H9 (cell line): ENCODE measurements around the gene PKN1. TPM values are rescaled to one million over a fixed set of nuclear protein-coding genes. Genes with fewer than 3 reads are reported as not detected.

Experiments used
- DNase-seq: peaks from one replicate; pipeline ENCODE4 v3.0.0-alpha.2; 2017
- H2AFZ ChIP-seq: one replicate; pipeline ENCODE4 v1.6.1; 2013; ENCODE audit warnings: mild to moderate bottlenecking, low read length, control low read depth, moderate library complexity
- H2AK5ac ChIP-seq: 2 replicates; pipeline ENCODE4 v1.6.1; 2013; ENCODE audit warnings: low read length, control low read depth, mixed read lengths; ENCODE audit not compliant: insufficient read length
- H2BK120ac ChIP-seq: one replicate; pipeline ENCODE4 v1.6.1; 2013; ENCODE audit warnings: low read depth, mild to moderate bottlenecking, low read length, control low read depth, inconsistent platforms; ENCODE audit not compliant: poor library complexity, severe bottlenecking
- H2BK12ac ChIP-seq: 2 replicates; pipeline ENCODE4 v1.6.1; 2013; ENCODE audit warnings: low read length, control low read depth, mixed read lengths, low read depth; ENCODE audit not compliant: insufficient read length
- H2BK15ac ChIP-seq: 2 replicates; pipeline ENCODE4 v1.6.1; 2013; ENCODE audit warnings: low read depth, low read length, control low read depth
- H2BK20ac ChIP-seq: one replicate; pipeline ENCODE4 v1.6.1; 2013; ENCODE audit warnings: low read depth, mild to moderate bottlenecking, low read length, control low read depth, inconsistent platforms; ENCODE audit not compliant: poor library complexity, severe bottlenecking
- H2BK5ac ChIP-seq: 2 replicates; pipeline ENCODE4 v1.6.1; 2013; ENCODE audit warnings: low read length, control low read depth, mixed read lengths; ENCODE audit not compliant: insufficient read length
- H3K14ac ChIP-seq: 2 replicates; pipeline ENCODE4 v1.6.1; 2013; ENCODE audit warnings: low read length, control low read depth; ENCODE audit not compliant: insufficient read depth
- H3K18ac ChIP-seq: 2 replicates; pipeline ENCODE4 v1.6.1; 2013; ENCODE audit warnings: low read depth, mild to moderate bottlenecking, mixed read lengths, low read length, control low read depth; ENCODE audit not compliant: insufficient read length
- H3K23ac ChIP-seq: 2 replicates; pipeline ENCODE4 v1.6.1; 2013; ENCODE audit warnings: low read length, control low read depth, mixed read lengths, low read depth; ENCODE audit not compliant: insufficient read length
- H3K23me2 ChIP-seq: 2 replicates; pipeline ENCODE4 v1.6.1; 2013; ENCODE audit warnings: low read depth, mild to moderate bottlenecking, mixed read lengths, low read length, control low read depth; ENCODE audit not compliant: insufficient read length, poor library complexity, severe bottlenecking
- H3K27ac ChIP-seq: 2 replicates; pipeline ENCODE4 v1.5.1; 2013; ENCODE audit warnings: low read length, control low read depth, mixed read lengths, low read depth; ENCODE audit not compliant: insufficient read length
- H3K27me3 ChIP-seq: 2 replicates; pipeline ENCODE4 v1.6.1; 2013; ENCODE audit warnings: low read length, control low read depth, inconsistent platforms; ENCODE audit not compliant: insufficient read depth
- H3K4ac ChIP-seq: 2 replicates; pipeline ENCODE4 v1.6.1; 2013; ENCODE audit warnings: low read depth, mild to moderate bottlenecking, control low read depth, inconsistent platforms, low read length, moderate library complexity
- H3K4me1 ChIP-seq: 2 replicates; pipeline ENCODE4 v1.6.1; 2013; ENCODE audit warnings: low read length, control low read depth, inconsistent platforms; ENCODE audit not compliant: insufficient read depth
- H3K4me2 ChIP-seq: 2 replicates; pipeline ENCODE4 v1.6.1; 2013; ENCODE audit warnings: low read length, control low read depth, mixed read lengths; ENCODE audit not compliant: insufficient read length, insufficient read depth
- H3K56ac ChIP-seq: 2 replicates; pipeline ENCODE4 v1.6.1; 2013; ENCODE audit warnings: low read depth, mild to moderate bottlenecking, mixed read lengths, low read length, control low read depth; ENCODE audit not compliant: insufficient read length
- H3K79me1 ChIP-seq: 2 replicates; pipeline ENCODE4 v1.6.1; 2013; ENCODE audit warnings: low read depth, mild to moderate bottlenecking, moderate library complexity, low read length, control low read depth, inconsistent platforms; ENCODE audit not compliant: insufficient read depth, poor library complexity, severe bottlenecking
- H3K79me2 ChIP-seq: 2 replicates; pipeline ENCODE4 v1.6.1; 2013; ENCODE audit warnings: low read length, control low read depth, inconsistent platforms; ENCODE audit not compliant: insufficient read depth
- H3K9ac ChIP-seq: 2 replicates; pipeline ENCODE4 v1.6.1; 2013; ENCODE audit warnings: low read length, control low read depth, mixed read lengths; ENCODE audit not compliant: insufficient read length; ENCODE audit errors: extremely low read depth
- H3K9me3 ChIP-seq: one replicate; pipeline ENCODE4 v1.6.1; 2013; ENCODE audit warnings: low read depth, low read length, inconsistent platforms; ENCODE audit not compliant: control insufficient read depth
- H3T11ph ChIP-seq: one replicate; pipeline ENCODE4 v1.6.1; 2013; ENCODE audit warnings: mild to moderate bottlenecking, low read length, control low read depth, inconsistent platforms
- H4K20me1 ChIP-seq: one replicate; pipeline ENCODE4 v1.6.1; 2013; ENCODE audit not compliant: control insufficient read depth, insufficient read length, insufficient read depth
- H4K5ac ChIP-seq: 2 replicates; pipeline ENCODE4 v1.6.1; 2013; ENCODE audit warnings: low read depth, mild to moderate bottlenecking, mixed read lengths, low read length, control low read depth; ENCODE audit not compliant: insufficient read length
- H4K8ac ChIP-seq: replicated peaks from 2 replicates; pipeline ENCODE4 v1.6.1; 2013; ENCODE audit warnings: low read length, control low read depth, mixed read lengths, low read depth; ENCODE audit not compliant: insufficient read length
- H4K91ac ChIP-seq: 2 replicates; pipeline ENCODE4 v1.6.1; 2013; ENCODE audit warnings: low read depth, mild to moderate bottlenecking, moderate library complexity, mixed read lengths, low read length, control low read depth; ENCODE audit not compliant: insufficient read length
- H3K27ac Mint-ChIP-seq, 3 experiments: 2 replicates in 2 of 3; 3 replicates in 1 of 3; pipeline ENCODE4 v1.8.0; 2020 to 2021; ENCODE audit warnings: mixed read lengths in 3 of 3, mild to moderate bottlenecking in 1 of 3, moderate library complexity in 1 of 3
- H3K27me3 Mint-ChIP-seq: 2 replicates; pipeline ENCODE4 v1.8.0; 2021; ENCODE audit warnings: low read depth, mild to moderate bottlenecking, moderate library complexity, mixed read lengths
- H3K36me3 Mint-ChIP-seq, 3 experiments: 2 replicates in 2 of 3; 3 replicates in 1 of 3; pipeline ENCODE4 v1.8.0; 2020 to 2021; ENCODE audit warnings: low read depth in 3 of 3, mixed read lengths in 3 of 3; ENCODE audit not compliant: insufficient read depth in 1 of 3
- H3K4me1 Mint-ChIP-seq, 2 experiments: 2 replicates each; pipeline ENCODE4 v1.8.0; 2020; ENCODE audit warnings: mixed read lengths in 2 of 2
- H3K4me3 Mint-ChIP-seq, 2 experiments: 2 replicates in 1 of 2; 3 replicates in 1 of 2; pipeline ENCODE4 v1.8.0; 2020 to 2021; ENCODE audit warnings: mild to moderate bottlenecking in 2 of 2, mixed read lengths in 2 of 2, moderate library complexity in 1 of 2
- H3K9me3 Mint-ChIP-seq, 2 experiments: 2 replicates in 1 of 2; 3 replicates in 1 of 2; pipeline ENCODE4 v1.8.0; 2020; ENCODE audit warnings: mild to moderate bottlenecking in 2 of 2, mixed read lengths in 2 of 2, moderate library complexity in 1 of 2
- CTCF ChIP-seq: fragments of 200-600 bp; sonication (generic); conservative IDR thresholded peaks from 3 replicates; pipeline ENCODE4 v1.8.0; 2021; ENCODE audit warnings: antibody characterized with exemption, mild to moderate bottlenecking
- WGBS: extraction: QIAGEN DNeasy Blood & Tissue Kit; methylation state at CpG from one replicate; pipeline ENCODE4 v1.1.7; 2013; ENCODE audit warnings: missing lambda C conversion rate, low lambda C conversion rate, mixed read lengths; ENCODE audit not compliant: insufficient read length; ENCODE audit errors: extremely low coverage; 5-methylcytosine and 5-hydroxymethylcytosine counted together
- total RNA-seq: library from RNA; stranded (reverse); gene quantifications from 2 replicates; pipeline ENCODE4 v1.2.1, GENCODE V29; 2021

The PKN1 gene
- total RNA-seq, 1 experiment from 2014 or later, result 159 TPM

GRCh38 chr19:14428882-14429416 lies 4.2 kb upstream of the PKN1 start:
- H3K36me3 Mint-ChIP-seq, result no peaks in the 10 kb centered on the region
- no peaks in the 10 kb centered on the region; a peak in 1 of 5 replicates for H3K9me3 Mint-ChIP-seq
- no peak for DNase-seq
- no peak overlapping the region for H3K4me3 Mint-ChIP-seq
- peaks cover 20% of the 10 kb centered on the region for H3K27me3 Mint-ChIP-seq
- H2BK120ac ChIP-seq, result no peak overlapping the region
- H4K8ac ChIP-seq, result no peak overlapping the region
- peaks cover 6% of the 10 kb centered on the region for H3K23me2 ChIP-seq
- H3K14ac ChIP-seq, result no peak overlapping the region
- WGBS, result no CpG with 5 or more reads among the region's 4 CpGs
- no peak overlapping the region for H3K9ac ChIP-seq
- no peaks in the 10 kb centered on the region for H3K9me3 ChIP-seq
- H2BK5ac ChIP-seq, result no peak overlapping the region
- no peak overlapping the region for H3K4me2 ChIP-seq
- H3K79me2 ChIP-seq, result 0 out of 2 replicates have a peak, but pooled peaks cover under 1% of the 10 kb centered on the region
- H3K23ac ChIP-seq, result no peak overlapping the region
- no peak overlapping the region for H4K5ac ChIP-seq
- H3K56ac ChIP-seq, result no peak overlapping the region
- H3T11ph ChIP-seq, result no peak overlapping the region
- no peaks in the 10 kb centered on the region for H3K27me3 ChIP-seq
- H3K79me1 ChIP-seq, result no peaks in the 10 kb centered on the region
- H3K18ac ChIP-seq, result no peak overlapping the region
- no peak overlapping the region for H3K27ac Mint-ChIP-seq
- H2BK20ac ChIP-seq, result no peak overlapping the region
- H2AK5ac ChIP-seq, result no peak overlapping the region
- peaks cover 6 to 7% of the 10 kb centered on the region in 2 experiments; a peak in 3 of 4 replicates for H3K4me1 Mint-ChIP-seq
- H2AFZ ChIP-seq, result no peak overlapping the region
- no peak overlapping the region for H2BK15ac ChIP-seq
- H3K27ac ChIP-seq, result no peak overlapping the region
- no peak overlapping the region for H4K91ac ChIP-seq
- TF ChIP-seq CTCF, result no peak
- H3K4ac ChIP-seq, result no peak overlapping the region
- H2BK12ac ChIP-seq, result no peak overlapping the region
- no peaks in the 10 kb centered on the region for H3K4me1 ChIP-seq
- no peaks in the 10 kb centered on the region for H4K20me1 ChIP-seq
